GM19193 (cell line): Measurements from ENCODE around the gene TRIM38.

ENCODE experiments used
- POLR2A ChIP-seq: IDR thresholded peaks from 4 replicates; pipeline ENCODE4 v1.6.1; 2011; ENCODE audit not compliant: insufficient read depth, insufficient read length; ENCODE audit errors: extremely low read depth

Gene TRIM38

DNA sequence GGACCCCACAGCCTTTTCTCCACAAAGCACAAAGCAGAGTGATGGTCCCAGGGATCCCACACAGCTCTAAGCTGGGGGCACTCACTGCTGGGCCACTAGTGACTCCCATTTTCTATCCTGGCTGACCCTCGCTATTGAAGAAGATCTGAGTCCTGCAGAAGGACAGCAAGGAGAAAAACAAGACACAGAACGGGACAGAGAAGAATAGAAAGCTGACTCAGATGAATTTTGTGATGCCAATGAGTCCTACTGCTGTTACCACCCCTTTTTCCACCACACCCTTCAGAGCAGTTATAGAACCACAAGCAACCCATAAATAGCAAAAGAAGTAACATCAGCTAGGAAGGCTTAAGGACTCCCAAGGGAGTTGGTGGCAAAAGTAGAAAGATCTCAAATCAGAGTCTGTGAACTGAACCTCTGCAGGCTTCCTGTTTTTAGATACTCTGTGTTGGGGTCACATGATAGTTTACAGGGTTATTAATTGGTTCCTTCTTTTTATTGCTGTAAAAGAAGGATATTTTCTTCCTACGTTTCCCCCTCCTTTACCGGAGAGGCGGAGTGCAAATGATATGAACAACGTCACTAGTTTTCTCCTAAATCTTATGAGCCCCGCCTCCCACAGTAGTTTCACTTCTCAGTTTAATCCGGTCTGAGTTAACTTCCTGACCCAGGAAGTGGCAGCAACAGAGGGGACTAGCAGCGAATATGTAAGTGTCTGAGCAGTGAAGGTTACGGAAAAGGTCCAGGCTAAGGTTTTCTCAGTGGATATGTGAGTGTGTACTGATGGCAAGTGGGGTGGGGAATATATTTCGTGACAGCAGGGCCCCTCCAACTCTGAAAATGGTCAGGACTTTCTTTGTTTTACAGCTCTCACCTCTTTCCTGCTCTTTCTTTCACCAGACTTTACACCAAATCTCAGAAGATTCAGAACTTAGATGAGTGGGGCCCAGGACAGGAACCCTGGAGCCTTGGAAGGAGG lies at the start of gene TRIM38:
TSS of gene TRIM38 (plus strand) at position 654 of the 979 bp plus-strand sequence. CDS start 3,721 bp downstream, outside the sequence.
- TF ChIP-seq POLR2A: peak; percentile 83

DNA sequence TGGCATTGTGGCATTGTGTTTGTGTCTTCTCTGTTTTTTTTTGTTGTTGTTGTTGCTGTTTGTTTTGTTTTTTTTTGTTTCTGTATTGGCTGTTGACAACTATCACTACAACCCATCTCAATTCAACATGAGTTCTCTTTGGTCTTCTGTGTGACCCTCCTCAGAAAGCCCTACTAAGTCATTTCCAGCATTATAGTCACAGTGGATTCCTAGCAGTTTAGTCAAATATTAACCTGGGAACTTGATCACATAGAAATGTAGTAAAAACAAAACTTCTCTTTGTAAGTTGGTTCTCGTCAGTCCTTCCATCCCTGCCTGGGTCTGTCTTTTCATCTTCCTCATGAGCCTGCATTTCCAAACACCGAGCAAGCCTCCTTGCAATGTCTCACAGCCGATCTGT lies 48.9 kb upstream of the TRIM38 start:
- no peak for TF ChIP-seq POLR2A

GRCh38 chr6:25916330-25916729 lies 46.3 kb upstream of the TRIM38 start:
- TF ChIP-seq POLR2A: no peak

DNA sequence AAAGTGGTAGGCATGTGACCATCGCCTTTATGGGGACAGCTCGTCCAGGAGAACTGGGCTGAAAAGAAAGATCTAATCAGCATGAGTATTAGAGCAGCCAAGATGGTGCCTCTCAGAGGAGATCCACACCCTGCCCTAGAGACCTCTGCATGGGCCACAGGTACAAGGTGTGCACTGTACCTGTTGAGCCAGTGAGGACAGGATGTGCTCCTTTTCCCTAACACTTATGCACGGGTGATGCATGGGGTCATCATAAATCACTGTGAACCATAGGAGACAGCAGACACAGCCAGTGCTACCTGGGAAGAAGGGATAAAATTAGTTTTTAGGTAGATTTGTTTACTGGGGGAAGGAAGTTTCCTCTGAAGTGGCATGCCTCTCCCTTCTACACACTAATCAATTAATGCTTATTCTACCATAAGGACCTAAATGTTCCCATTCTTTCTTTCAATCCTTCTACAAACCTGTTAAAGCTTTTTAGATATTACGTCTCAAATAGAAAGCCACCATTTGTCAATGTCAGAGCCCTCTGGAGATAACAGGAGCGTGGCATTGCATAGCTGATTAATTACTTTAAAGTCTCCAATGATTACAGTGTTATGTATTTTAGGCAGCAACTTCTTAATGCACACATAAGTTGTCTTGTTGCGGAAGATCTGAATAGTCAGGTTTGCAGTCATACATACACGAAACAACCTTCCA lies 45.7 kb upstream of the TRIM38 start:
- no peak for TF ChIP-seq POLR2A

DNA sequence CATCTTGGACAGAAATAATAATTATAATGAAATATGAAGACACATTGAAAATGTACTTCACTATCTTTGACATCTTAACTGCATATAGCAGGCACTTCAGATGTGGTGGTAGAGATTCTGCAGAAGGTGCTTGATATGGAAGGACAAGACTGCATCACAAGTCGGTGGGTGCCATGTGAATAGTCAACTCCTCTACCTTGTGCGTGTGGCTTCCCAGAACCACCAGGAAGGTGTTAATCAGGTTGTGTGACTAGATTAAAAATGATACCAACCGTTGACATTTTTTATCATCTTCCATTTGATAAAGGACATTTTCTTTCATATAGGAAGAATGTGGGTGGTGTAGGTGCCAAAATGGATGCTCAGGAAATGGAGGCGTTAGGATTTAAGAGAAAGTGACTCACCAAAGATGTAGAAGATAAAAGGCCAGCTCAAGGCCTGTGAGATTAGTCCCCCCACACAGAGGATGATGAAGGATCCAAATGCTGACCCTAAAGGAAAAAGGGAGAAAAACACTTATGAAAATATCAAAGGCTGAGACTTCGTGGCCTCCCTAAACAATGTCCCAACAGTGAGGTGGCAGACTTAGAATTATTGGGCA lies 44.4 kb upstream of the TRIM38 start:
- TF ChIP-seq POLR2A: no peak

DNA sequence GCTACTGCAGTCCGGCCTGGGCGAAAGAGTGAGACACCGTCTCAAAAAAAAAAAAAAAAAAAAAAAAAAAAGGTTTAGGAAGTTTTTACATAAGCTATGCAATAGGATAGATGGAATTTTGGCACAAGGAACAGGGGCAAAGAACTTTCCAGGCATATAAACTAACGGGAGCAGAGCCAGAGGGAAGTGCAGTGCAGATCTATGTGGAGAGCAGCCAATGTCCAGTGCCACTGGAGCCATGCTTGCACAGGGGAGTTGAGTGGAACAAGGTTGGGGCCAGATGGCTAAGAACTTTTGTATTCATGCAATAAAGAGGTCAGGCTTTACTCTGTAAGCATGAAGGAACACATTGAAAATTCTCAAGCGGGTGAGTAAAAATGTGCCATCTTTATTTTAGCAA lies 42.9 kb upstream of the TRIM38 start:
- no peak for TF ChIP-seq POLR2A

DNA sequence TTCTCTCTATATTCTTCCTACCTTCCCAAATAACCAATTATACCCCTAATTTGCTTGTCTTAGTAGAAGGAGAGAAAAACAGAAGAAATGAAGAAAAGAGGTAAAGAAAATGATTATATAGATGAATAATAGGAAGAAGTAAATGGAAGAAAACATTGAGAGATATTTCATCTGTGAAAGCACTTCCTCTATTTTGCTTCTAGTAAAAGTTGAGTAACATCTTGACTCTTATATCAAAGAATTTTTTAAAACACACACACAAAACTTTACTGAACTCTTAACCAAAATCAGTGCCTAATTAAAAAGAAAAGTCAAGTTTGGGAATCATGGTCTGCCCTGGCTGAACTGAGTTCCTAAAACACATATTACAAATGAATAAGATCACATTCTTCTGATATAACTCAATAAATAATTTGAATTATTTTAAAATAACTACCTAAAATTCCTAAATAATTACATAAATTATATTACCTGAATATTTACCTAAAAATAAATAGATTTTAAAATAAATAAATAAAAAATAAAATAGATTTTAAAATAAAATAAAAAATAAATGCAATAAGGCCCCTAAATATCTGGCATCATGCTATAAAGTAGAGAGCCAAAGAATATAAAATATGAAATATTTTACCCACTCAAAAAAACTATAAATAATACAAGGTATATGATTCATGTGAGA lies 40.9 kb upstream of the TRIM38 start:
- no peak for TF ChIP-seq POLR2A

DNA sequence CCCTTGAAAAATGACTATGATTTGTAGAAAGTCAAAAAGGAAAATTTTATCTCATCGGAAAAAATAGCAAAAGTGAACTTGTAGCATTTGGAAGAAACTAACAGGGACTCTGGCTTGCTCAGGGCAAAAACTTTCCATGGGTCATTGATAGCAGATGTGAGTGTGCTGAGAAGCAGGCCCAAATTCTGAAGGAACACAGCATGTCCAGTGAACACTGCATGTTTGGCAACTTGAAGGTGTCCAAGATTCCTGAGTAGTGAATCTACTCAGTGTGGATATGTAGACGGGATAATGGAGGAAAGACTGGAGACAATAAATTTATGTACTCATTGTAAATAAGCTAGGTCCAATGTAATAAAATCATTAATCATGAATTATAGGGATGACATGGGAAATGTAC lies 40.3 kb upstream of the TRIM38 start:
- TF ChIP-seq POLR2A: no peak

GRCh38 chr6:25925876-25926275 lies 36.7 kb upstream of the TRIM38 start:
- no peak for TF ChIP-seq POLR2A

DNA sequence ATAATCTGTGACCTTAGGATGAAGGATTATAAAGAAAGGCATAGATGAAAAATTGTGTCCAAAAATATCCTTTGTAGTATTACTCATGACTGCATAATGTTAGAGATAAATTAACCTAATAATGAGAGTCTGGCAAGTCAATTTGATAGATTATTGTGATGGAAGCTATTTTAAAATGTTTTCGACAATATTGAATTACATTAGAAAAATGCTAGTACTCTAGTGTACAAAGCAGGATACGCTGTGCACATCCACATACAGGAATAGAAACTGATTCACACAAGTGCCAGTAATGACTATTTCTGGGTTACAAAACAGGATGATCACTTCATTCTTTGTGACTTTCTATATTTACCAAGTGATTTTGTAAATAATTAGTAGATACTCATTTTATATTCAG lies 35.4 kb upstream of the TRIM38 start:
- no peak for TF ChIP-seq POLR2A

- TF ChIP-seq POLR2A: no peak
Observed at GRCh38 chr6:25927756-25928216, 34.8 kb upstream of the TRIM38 start.

DNA sequence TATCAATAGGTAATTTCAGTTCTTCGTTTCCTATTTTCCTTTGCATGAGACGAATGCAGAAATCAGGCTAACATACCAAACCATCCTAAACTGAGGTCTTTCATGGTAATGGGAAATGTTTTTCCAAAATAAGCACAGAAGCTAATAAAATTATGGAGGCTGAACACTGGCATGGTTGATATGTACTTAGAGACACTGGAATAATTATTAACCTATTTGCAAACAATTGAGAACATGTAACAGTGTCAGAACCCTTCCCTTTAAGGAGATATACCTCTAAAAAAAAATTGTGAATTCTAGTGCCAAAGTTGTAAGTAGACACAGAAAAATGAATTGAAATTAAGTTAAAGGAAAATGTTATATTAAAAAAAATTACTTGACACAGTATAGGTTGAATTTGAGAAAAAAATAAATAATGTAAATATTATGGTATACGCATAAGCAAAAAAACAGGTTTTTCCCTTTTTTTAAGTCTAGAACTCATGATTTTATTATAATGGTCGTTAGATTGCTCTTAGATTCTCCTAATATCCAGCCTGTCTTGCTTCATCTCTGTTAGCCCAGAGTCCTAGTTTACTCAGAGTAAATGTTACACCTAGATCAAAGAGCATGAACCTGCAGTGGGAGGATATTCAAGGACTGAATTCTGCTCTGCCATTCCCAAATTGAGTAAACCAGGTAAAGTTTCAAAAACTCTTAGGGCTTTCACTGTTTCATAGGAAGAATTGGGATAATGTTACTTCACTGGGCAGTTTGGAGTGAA lies 33.9 kb upstream of the TRIM38 start:
- no peak for TF ChIP-seq POLR2A

DNA sequence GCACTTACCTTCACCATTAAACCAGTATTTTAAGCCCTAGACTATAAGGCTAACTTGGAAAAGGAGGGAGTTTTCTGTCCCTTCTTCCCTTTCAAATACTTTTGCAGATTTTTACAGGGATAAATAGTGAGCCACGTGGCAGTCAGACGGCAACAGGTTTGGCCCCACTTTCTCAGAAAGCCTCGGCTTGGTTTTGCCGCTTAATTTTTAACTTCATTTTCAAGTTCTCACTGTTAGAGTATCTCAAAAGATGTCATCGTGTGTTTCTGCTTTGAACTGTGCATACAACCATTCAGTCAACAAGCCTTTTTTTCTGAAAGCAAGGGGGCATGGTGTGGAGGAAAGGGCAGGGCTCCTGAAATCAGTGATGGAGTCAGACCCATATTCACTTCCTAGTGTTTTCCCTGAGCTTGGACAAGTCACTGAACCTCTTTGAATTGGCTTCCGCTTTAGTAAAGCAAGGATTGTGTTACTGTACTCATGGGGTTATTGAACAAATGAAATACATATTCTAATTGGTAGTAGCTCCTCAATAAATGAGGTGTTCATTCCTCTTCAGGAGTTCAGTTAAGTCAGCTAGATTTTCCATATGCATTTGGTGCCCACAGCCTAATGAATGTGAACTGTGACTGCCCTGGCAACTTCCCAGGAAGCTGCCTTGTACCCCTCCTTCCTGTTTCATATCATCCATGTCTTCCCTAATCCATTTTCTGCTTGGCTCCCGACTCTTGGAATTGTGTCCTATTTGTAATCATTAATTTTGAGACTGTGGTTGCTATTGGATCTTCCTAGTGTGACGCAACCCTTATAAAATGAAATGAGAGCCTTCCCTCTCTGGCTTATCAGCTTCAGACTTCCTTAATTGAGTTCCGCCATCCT lies 31.8 kb upstream of the TRIM38 start, which contains the start of gene SLC17A2:
TSS of gene SLC17A2 (minus strand) at position 160 of the 879 bp plus-strand sequence. CDS start 4,895 bp downstream, outside the sequence.
- no peak for TF ChIP-seq POLR2A
